Stimulated activated CD4-positive, alpha-beta T cell treated with anti-CD3 and anti-CD28 coated beads, Interleukin-1b, Interleukin-23, amount 100 ng/mL, for 4 hours (primary cell): ENCODE measurements around the gene SLC35F3.

Experiments used
- DNase-seq, 2 donors: peaks; one replicate each; pipeline ENCODE4 v3.0.0-alpha.2; 2020; ENCODE audit warnings: low read depth in 2 of 2

Gene SLC35F3

GRCh38 chr1:233912447-233912846 lies 8.0 kb downstream of the SLC35F3 start:
- DNase-seq, result no peak

- no peak for DNase-seq
These were observed 8.4 kb downstream of the SLC35F3 start for GRCh38 chr1:233912909-233913308.

GRCh38 chr1:233916706-233917105 lies 12.2 kb downstream of the SLC35F3 start:
- no peak for DNase-seq

- no peak for DNase-seq
These were observed 15.3 kb downstream of the SLC35F3 start for GRCh38 chr1:233919786-233920185.

GRCh38 chr1:233928123-233928522 lies 23.6 kb downstream of the SLC35F3 start:
- no peak for DNase-seq

- no peak for DNase-seq
These were observed 28.9 kb downstream of the SLC35F3 start for GRCh38 chr1:233933339-233933738.

- DNase-seq, result no peak
These were observed 30.9 kb downstream of the SLC35F3 start for GRCh38 chr1:233935297-233935868.

- DNase-seq, result no peak
These were observed 31.9 kb downstream of the SLC35F3 start for GRCh38 chr1:233936422-233936821.

- no peak for DNase-seq
These were observed 32.4 kb downstream of the SLC35F3 start for GRCh38 chr1:233936842-233937241.

GRCh38 chr1:233938476-233938875 lies 34.0 kb downstream of the SLC35F3 start:
- DNase-seq, result no peak

GRCh38 chr1:233939451-233939850 lies 35.0 kb downstream of the SLC35F3 start:
- DNase-seq, result no peak

- no peak for DNase-seq
These were observed 36.4 kb downstream of the SLC35F3 start for GRCh38 chr1:233940908-233941307.

GRCh38 chr1:233944601-233945000 lies 40.1 kb downstream of the SLC35F3 start:
- no peak for DNase-seq

- no peak for DNase-seq
These were observed 41.1 kb downstream of the SLC35F3 start for GRCh38 chr1:233945573-233945972.

- DNase-seq, result no peak
These were observed 41.5 kb downstream of the SLC35F3 start for GRCh38 chr1:233945979-233946378.

- no peak for DNase-seq
These were observed 42.2 kb downstream of the SLC35F3 start for GRCh38 chr1:233946724-233947123.

- no peak for DNase-seq
These were observed 47.3 kb downstream of the SLC35F3 start for GRCh38 chr1:233951804-233952203.

GRCh38 chr1:233957691-233958090 lies 53.2 kb downstream of the SLC35F3 start:
- DNase-seq, result no peak

- no peak for DNase-seq
These were observed 54.6 kb downstream of the SLC35F3 start for GRCh38 chr1:233959102-233959501.

- no peak for DNase-seq
These were observed 55.5 kb downstream of the SLC35F3 start for GRCh38 chr1:233959971-233960370.

GRCh38 chr1:233960386-233960785 lies 55.9 kb downstream of the SLC35F3 start:
- no peak for DNase-seq

GRCh38 chr1:233962878-233963277 lies 58.4 kb downstream of the SLC35F3 start:
- no peak for DNase-seq

- no peak for DNase-seq
These were observed 61.4 kb downstream of the SLC35F3 start for GRCh38 chr1:233965856-233966255.

GRCh38 chr1:233971753-233972152 lies 67.3 kb downstream of the SLC35F3 start:
- DNase-seq, result no peak
